K562 (cell line): Measurements from ENCODE around the gene SIDT2. TPM values are rescaled to one million over a fixed set of nuclear protein-coding genes. Genes with fewer than 3 reads are reported as not detected.

Experiments used
- ATAC-seq: fragments of 200-7000 bp; cut with Tn5 transposase; 3 replicates; pipeline ENCODE4 v1.9.1; 2020; ENCODE audit warnings: moderate library complexity
- BruUV-seq: library from RNA; stranded (reverse); fragments of 400-500 nt; replicated peaks from 2 replicates; lab custom pipeline; 2021; lab: Mats Ljungman, UMichigan
- CTCF ChIA-PET: fragments of 300-600 bp; formaldehyde crosslinking; extraction: SDS; loops from one replicate; lab custom pipeline; 2021; ENCODE audit warnings: low intra/inter-chr PET ratio; lab: Yijun Ruan, JAX
- POLR2A ChIA-PET: fragments of 300-600, 350-650 bp; sonication (Branson Sonifier 250); formaldehyde crosslinking; extraction: SDS; loops from one replicate; lab custom pipeline; 2021; ENCODE audit warnings: antibody characterized with exemption, inconsistent platforms; lab: Yijun Ruan, JAX
- DNase-seq, 4 experiments: peaks; one replicate each; pipeline versions ENCODE4 v3.0.0 to v3.0.0-alpha.2; 2011 to 2018; ENCODE audit warnings: low spot score in 3 of 4, mixed read lengths in 3 of 4; ENCODE audit errors: extremely low read depth in 1 of 4
- FAIRE-seq: peaks from 2 replicates; lab custom pipeline; 2011; peaks lifted over from hg19 to GRCh38; lab: Jason Lieb, UNC
- H2AFZ ChIP-seq: 2 replicates; pipeline ENCODE4 v1.6.0; 2011; ENCODE audit warnings: low read depth, low read length, control low read depth, inconsistent platforms
- H3K27ac ChIP-seq: fragments of 200-600 bp; 3 replicates; pipeline ENCODE4 v1.8.0; 2011; ENCODE audit warnings: low read depth, mild to moderate bottlenecking, control low read depth, inconsistent platforms, low read length, moderate library complexity, mixed read lengths; ENCODE audit errors: extremely low read depth
- H3K27me3 ChIP-seq, 2 experiments: fragments of 300-600 bp in 1 of 2; 2 replicates in 1 of 2; 3 replicates in 1 of 2; pipeline versions ENCODE4 v1.6.0 to v1.8.0; 2011; ENCODE audit warnings: inconsistent platforms in 2 of 2, low read length in 2 of 2, mild to moderate bottlenecking in 1 of 2, mixed read lengths in 1 of 2, moderate library complexity in 1 of 2; ENCODE audit not compliant: control insufficient read depth in 2 of 2, insufficient read depth in 2 of 2
- H3K36me3 ChIP-seq: fragments of 300-600 bp; 3 replicates; pipeline ENCODE4 v1.8.0; 2011; ENCODE audit warnings: mild to moderate bottlenecking, low read length, inconsistent platforms; ENCODE audit not compliant: control insufficient read depth, insufficient read depth
- H3K4me1 ChIP-seq, 2 experiments: fragments of 200-600 bp in 1 of 2; replicated peaks in 1 of 2; 2 replicates in 1 of 2; 3 replicates in 1 of 2; pipeline versions ENCODE4 v1.5.1 to v1.8.0; 2011; ENCODE audit warnings: inconsistent platforms in 2 of 2, low read length in 2 of 2, mild to moderate bottlenecking in 1 of 2, mixed read lengths in 1 of 2, moderate library complexity in 1 of 2; ENCODE audit not compliant: control insufficient read depth in 2 of 2, insufficient read depth in 2 of 2
- H3K4me2 ChIP-seq: 2 replicates; pipeline ENCODE4 v1.6.1; 2011; ENCODE audit warnings: low read length, control low read depth, inconsistent platforms, mixed read lengths; ENCODE audit not compliant: insufficient read depth
- H3K4me3 ChIP-seq: fragments of 200-600 bp; sonication (generic), shearing (Covaris generic); 2 replicates; pipeline ENCODE4 v1.5.1; 2016; ENCODE audit warnings: control low read depth, inconsistent platforms
- H3K79me2 ChIP-seq: fragments of 200-600 bp; 3 replicates; pipeline ENCODE4 v1.8.0; 2011; ENCODE audit warnings: low read length, inconsistent platforms; ENCODE audit not compliant: control insufficient read depth, insufficient read depth
- H3K9ac ChIP-seq, 2 experiments: 2 replicates each; pipeline versions ENCODE4 v1.6.0 to v1.6.1; 2011; ENCODE audit warnings: low read depth in 2 of 2, low read length in 2 of 2, control low read depth in 1 of 2, inconsistent platforms in 1 of 2, mild to moderate bottlenecking in 1 of 2, mixed read lengths in 1 of 2; ENCODE audit not compliant: insufficient read depth in 1 of 2
- H3K9me1 ChIP-seq: one replicate; pipeline ENCODE4 v1.6.0; 2011; ENCODE audit warnings: inconsistent platforms, mild to moderate bottlenecking, low read length, moderate library complexity; ENCODE audit not compliant: control insufficient read depth, insufficient read depth
- H3K9me3 ChIP-seq: replicated peaks from 2 replicates; pipeline ENCODE4 v1.5.1; 2011; ENCODE audit warnings: low read depth, low read length, inconsistent platforms; ENCODE audit not compliant: control insufficient read depth, insufficient read depth
- H4K20me1 ChIP-seq: replicated peaks from 2 replicates; pipeline ENCODE4 v1.6.1; 2011; ENCODE audit warnings: low read length, inconsistent platforms, mixed read lengths; ENCODE audit not compliant: control insufficient read depth, insufficient read depth
- BACH1 ChIP-seq: fragments of 200-800 bp; sonication (Bioruptor generic); IDR thresholded peaks from 2 replicates; pipeline ENCODE4 v1.6.1; 2016; ENCODE audit warnings: missing genetic modification characterization, missing compliant biosample characterization
- BCL6 ChIP-seq: fragments of 250-450 bp; sonication (Bioruptor Pico); IDR thresholded peaks from 2 replicates; pipeline ENCODE4 v1.4.0; 2020
- CC2D1A ChIP-seq: fragments of 450-650 bp; IDR thresholded peaks from 2 replicates; pipeline ENCODE4 v1.6.1; 2017; ENCODE audit warnings: mild to moderate bottlenecking
- COPS2 ChIP-seq: fragments of 450-650 bp; conservative IDR thresholded peaks from 2 replicates; pipeline ENCODE4 v1.6.1; 2016; ENCODE audit warnings: mild to moderate bottlenecking, moderate library complexity
- EWSR1 ChIP-seq: fragments of 450-650 bp; IDR thresholded peaks from 2 replicates; pipeline ENCODE4 v1.6.1; 2018; ENCODE audit warnings: borderline replicate concordance, mild to moderate bottlenecking, low read depth, moderate library complexity; ENCODE audit not compliant: partially characterized antibody
- FOS ChIP-seq: IDR thresholded peaks from 3 replicates; pipeline ENCODE4 v1.6.1; 2011; ENCODE audit not compliant: insufficient read length; ENCODE audit errors: extremely low read depth
- HNRNPK ChIP-seq: fragments of 200-400 bp; formaldehyde crosslinking; IDR thresholded peaks from one replicate; pipeline ENCODE4 v1.6.1; 2018; ENCODE audit warnings: mild to moderate bottlenecking, low read depth, low read length; ENCODE audit not compliant: poor library complexity, severe bottlenecking
- ILF3 ChIP-seq: fragments of 450-650 bp; IDR thresholded peaks from 2 replicates; pipeline ENCODE4 v1.6.1; 2018; ENCODE audit warnings: antibody characterized with exemption, mild to moderate bottlenecking, moderate library complexity, borderline replicate concordance
- KLF13 ChIP-seq: fragments of 450-650 bp; IDR thresholded peaks from 2 replicates; pipeline ENCODE4 v1.6.1; 2016; ENCODE audit warnings: missing genetic modification characterization, low read depth, mild to moderate bottlenecking, missing compliant biosample characterization, moderate library complexity, borderline replicate concordance
- MTA2 ChIP-seq: fragments of 450-650 bp; IDR thresholded peaks from 2 replicates; pipeline ENCODE4 v1.6.1; 2016; ENCODE audit warnings: low read depth
- PHB2 ChIP-seq: fragments of 450-650 bp; IDR thresholded peaks from 2 replicates; pipeline ENCODE4 v1.6.1; 2017; ENCODE audit warnings: low read depth
- POLR2H ChIP-seq: IDR thresholded peaks from 2 replicates; pipeline ENCODE4 v1.6.1; 2016; ENCODE audit warnings: missing genetic modification characterization, low read depth, mild to moderate bottlenecking, control low read depth, missing compliant biosample characterization, moderate library complexity
- RFX5 ChIP-seq: IDR thresholded peaks from 2 replicates; pipeline ENCODE4 v1.6.1; 2011; ENCODE audit warnings: low read depth, mild to moderate bottlenecking, improper control_type of control experiment, low read length
- TAF1 ChIP-seq: IDR thresholded peaks from 2 replicates; pipeline ENCODE4 v1.6.1; 2011; ENCODE audit warnings: mild to moderate bottlenecking, low read length, moderate library complexity; ENCODE audit not compliant: insufficient read depth, control insufficient read depth, severe bottlenecking; ENCODE audit errors: extremely low read depth
- UBTF ChIP-seq, 2 experiments: IDR thresholded peaks; 2 replicates each; pipeline ENCODE4 v1.6.1; 2012; ENCODE audit warnings: improper control_type of control experiment in 2 of 2, low read depth in 2 of 2, low read length in 2 of 2, borderline replicate concordance in 1 of 2
- USF1 ChIP-seq: sonication (generic); formaldehyde crosslinking; IDR thresholded peaks from 2 replicates; pipeline ENCODE4 v1.9.0; 2022; ENCODE audit warnings: mild to moderate bottlenecking, missing genetic modification reagents
- ZNF23 ChIP-seq: fragments of 250-450 bp; sonication (Bioruptor Pico); IDR thresholded peaks from 2 replicates; pipeline ENCODE4 v1.4.0; 2020; ENCODE audit warnings: mild to moderate bottlenecking
- WGBS: fragments of 100-300 bp; shearing (Covaris generic); methylation state at CpG from one replicate; pipeline ENCODE4 v1.1.6; 2016; ENCODE audit warnings: low coverage, mixed read lengths; ENCODE audit not compliant: insufficient coverage; ENCODE audit errors: missing lambda C conversion rate; 5-methylcytosine and 5-hydroxymethylcytosine counted together
- in situ Hi-C: fragments of 300-500 bp; cut with MboI; formaldehyde crosslinking; loops from 4 replicates; pipeline ENCODE4 v1.15.0; 2018; ENCODE audit warnings: inconsistent platforms, mixed read lengths
- intact Hi-C: fragments of 100-400 bp; cut with micrococcal nuclease; formaldehyde crosslinking; loops from 2 replicates; pipeline ENCODE4 v1.14.2; 2022
- polyA plus RNA-seq, 8 experiments: library from polyadenylated mRNA; depleted of rRNA in 4 of 8; stranded (reverse) in 5 of 8; unstranded in 3 of 8; fragments of >200 nt; fragmentation: Nextera tagmentation in 2 of 8; fragmentation: Illumina TruSeq in 1 of 8; extraction: Ambion mirVana in 2 of 8; extraction: Trizol in 1 of 8; gene quantifications; 2 replicates each; pipeline versions ENCODE4 v1.2.1 to v1.2.3, GENCODE V29; 2011 to 2014; ENCODE audit warnings: inconsistent platforms in 1 of 8, missing spikeins in 1 of 8
- total RNA-seq, 7 experiments: library from RNA; depleted of rRNA in 6 of 7; stranded (reverse); fragments of >200 nt in 6 of 7; fragmentation: Illumina TruSeq in 2 of 7; extraction: Trizol in 2 of 7; gene quantifications; 2 replicates each; pipeline versions ENCODE4 v1.2.1 to v1.2.3, GENCODE V29; 2011 to 2021; ENCODE audit warnings: low replicate concordance in 1 of 7

Gene SIDT2
- total and polyA plus RNA-seq, 9 of the 15 experiments (the other 6 are each of a cell fraction or from before 2014, with no cell fraction given): 2.4 to 20.2 (median 6.5) TPM

GRCh38 chr11:117152066-117152465 is 26.5 kb upstream of the SIDT2 start:
- FAIRE-seq (no peak), ATAC-seq (no peak), DNase-seq (no peak)
- no peak overlapping the region for H3K4me2 ChIP-seq
- peaks cover 2 to 4% of the 10 kb centered on the region in 2 experiments; a peak in 1 of 5 replicates for H3K4me1 ChIP-seq
- H3K9me3 ChIP-seq: no peaks in the 10 kb centered on the region
- H3K4me3 ChIP-seq: no peak overlapping the region
- WGBS: 57% methylated on average over 2 of the region's 2 CpGs
- no peak overlapping the region for H3K9ac ChIP-seq
- ChIA-PET CTCF (no interaction called here), POLR2A (interaction anchor here (1.0 kb wide), 2 partner anchors 8 to 28 kb away, joined by 3 to 4 read pairs; no protein-coding TSS in a partner anchor)
- H3K27me3 ChIP-seq: no peaks in the 10 kb centered on the region
- H3K36me3 ChIP-seq: peaks cover 74% of the 10 kb centered on the region
- in situ Hi-C loops (no loop called here), intact Hi-C loops (no loop called here)
- no peak overlapping the region for H3K27ac ChIP-seq
- no peaks in the 10 kb centered on the region for H3K9me1 ChIP-seq
- no peaks in the 10 kb centered on the region; the same call in 1 of the 2 replicates for H4K20me1 ChIP-seq
- no peak overlapping the region for H2AFZ ChIP-seq
- BruUV-seq: no TSS peak
- peaks cover 97% of the 10 kb centered on the region for H3K79me2 ChIP-seq
- TF ChIP-seq POLR2H (tag) (no peak), ZNF23 (CRISPR knock-in tag) (no peak), KLF13 (tag) (no peak), RFX5 (no peak), EWSR1 (no peak), ILF3 (no peak), USF1 (CRISPR knock-in tag) (no peak), COPS2 (no peak), UBTF (IDR thresholded peaks at IDR 0.05; ENCODE audit: borderline replicate concordance in 1 of 2, low read depth in 2 of 2, low read length in 2 of 2) (no peak), BCL6 (CRISPR knock-in tag) (no peak), HNRNPK (no peak), PHB2 (no peak), TAF1 (no peak), MTA2 (no peak), BACH1 (tag) (no peak), CC2D1A (no peak), FOS (no peak)
